Esophagus (tissue), 2 donors: ENCODE measurements around the gene BMPER. TPM values are rescaled to one million over a fixed set of nuclear protein-coding genes. Genes with fewer than 3 reads are reported as not detected.
A peak's percentile ranks its signal among the peaks of the same experiment; 100 is the strongest.

Experiments used
- H3K27ac ChIP-seq, 2 donors: one replicate each; pipeline ENCODE4 v1.5.1; 2013; ENCODE audit warnings: low read depth in 2 of 2, mild to moderate bottlenecking in 2 of 2, inconsistent platforms in 1 of 2, low read length in 1 of 2, moderate library complexity in 1 of 2
- H3K27me3 ChIP-seq, 2 donors: one replicate each; pipeline ENCODE4 v1.6.1; 2013; ENCODE audit warnings: low read length in 2 of 2, control low read depth in 1 of 2, mild to moderate bottlenecking in 1 of 2; ENCODE audit not compliant: insufficient read depth in 2 of 2, control insufficient read depth in 1 of 2
- H3K36me3 ChIP-seq, 2 donors: one replicate each; pipeline ENCODE4 v1.6.1; 2013; ENCODE audit warnings: low read length in 1 of 2; ENCODE audit not compliant: control insufficient read depth in 2 of 2, insufficient read depth in 2 of 2
- H3K4me1 ChIP-seq, 2 donors: one replicate each; pipeline ENCODE4 v1.6.1; 2013; ENCODE audit warnings: low read length in 1 of 2; ENCODE audit not compliant: control insufficient read depth in 2 of 2, insufficient read depth in 2 of 2
- H3K4me3 ChIP-seq, 2 donors: one replicate each; pipeline ENCODE4 v1.5.1; 2013; ENCODE audit warnings: low read length in 2 of 2, mild to moderate bottlenecking in 2 of 2, low read depth in 1 of 2, moderate library complexity in 1 of 2
- H3K9me3 ChIP-seq, 2 donors: one replicate each; pipeline ENCODE4 v1.6.1; 2013; ENCODE audit warnings: mild to moderate bottlenecking in 2 of 2, low read depth in 1 of 2, low read length in 1 of 2, moderate library complexity in 1 of 2; ENCODE audit not compliant: control insufficient read depth in 2 of 2, insufficient read depth in 1 of 2
- WGBS, 2 donors: extraction: QIAGEN DNeasy Blood & Tissue Kit; methylation state at CpG; one replicate each; pipeline ENCODE4 v1.1.7; 2013; 5-methylcytosine and 5-hydroxymethylcytosine counted together
- polyA plus RNA-seq, 2 donors: library from polyadenylated mRNA; stranded (reverse); fragments of 200-250 nt; gene quantifications; one replicate each; pipeline ENCODE4 v1.2.3, GENCODE V29; 2013
- donor health status: healthy with polysubstance abuse.
- donor health status: Bipolar disorder and iron deficiency.

Gene BMPER
- polyA plus RNA-seq, 2 donors = 0.06 to 0.19 TPM

GRCh38 chr7:33979300-33979806 lies 74.0 kb downstream of the BMPER start:
- Histone ChIP-seq H3K36me3 (no peaks in the 10 kb centered on the region), H3K4me3 (no peak overlapping the region), H3K27ac (no peak overlapping the region), H3K4me1 (no peaks in the 10 kb centered on the region), H3K27me3 (no peaks in the 10 kb centered on the region), H3K9me3 (no peaks in the 10 kb centered on the region)
- 70 to 74% methylated on average over 6 of the region's 6 CpGs for WGBS, 2 donors

- H3K4me1 ChIP-seq = no peaks in the 10 kb centered on the region
- WGBS, 2 donors = 58 to 62% methylated on average over 8 of the region's 8 CpGs
- no peak overlapping the region for H3K4me3 ChIP-seq
- H3K27me3 ChIP-seq = no peaks in the 10 kb centered on the region
- H3K36me3 ChIP-seq = no peaks in the 10 kb centered on the region
- no peaks in the 10 kb centered on the region for H3K9me3 ChIP-seq
- no peak overlapping the region for H3K27ac ChIP-seq
Measured at GRCh38 chr7:33979807-33980355, 74.5 kb downstream of the BMPER start.

GRCh38 chr7:33981226-33981625 lies 75.9 kb downstream of the BMPER start:
- WGBS, 2 donors = 85 to 87% methylated on average over 3 of the region's 3 CpGs
- Histone ChIP-seq H3K9me3 (no peaks in the 10 kb centered on the region), H3K27ac (no peak overlapping the region), H3K4me1 (no peaks in the 10 kb centered on the region), H3K4me3 (no peak overlapping the region), H3K27me3 (no peaks in the 10 kb centered on the region), H3K36me3 (no peaks in the 10 kb centered on the region)

GRCh38 chr7:33981671-33982424 lies 76.5 kb downstream of the BMPER start:
- WGBS, 2 donors = 62 to 67% methylated on average over 5 of the region's 5 CpGs
- H3K9me3 ChIP-seq = no peaks in the 10 kb centered on the region
- H3K4me1 ChIP-seq = no peaks in the 10 kb centered on the region
- no peak overlapping the region for H3K4me3 ChIP-seq
- no peaks in the 10 kb centered on the region for H3K36me3 ChIP-seq
- H3K27me3 ChIP-seq = no peaks in the 10 kb centered on the region
- no peak overlapping the region for H3K27ac ChIP-seq

GRCh38 chr7:33982425-33982786 lies 77.1 kb downstream of the BMPER start:
- Histone ChIP-seq H3K9me3 (no peaks in the 10 kb centered on the region), H3K4me3 (no peak overlapping the region), H3K27ac (no peak overlapping the region), H3K4me1 (peaks cover 0 to 2% of the 10 kb centered on the region in 2 donors), H3K27me3 (no peaks in the 10 kb centered on the region), H3K36me3 (no peaks in the 10 kb centered on the region)
- 69 to 75% methylated on average over 2 of the region's 2 CpGs for WGBS, 2 donors

GRCh38 chr7:33986451-33986850 lies 81.1 kb downstream of the BMPER start:
- 86 to 94% methylated on average over 2 of the region's 2 CpGs for WGBS, 2 donors
- H3K9me3 ChIP-seq = no peaks in the 10 kb centered on the region

GRCh38 chr7:33986951-33987947 lies 81.9 kb downstream of the BMPER start:
- H3K27me3 ChIP-seq = no peaks in the 10 kb centered on the region
- H3K36me3 ChIP-seq = no peaks in the 10 kb centered on the region
- no peak overlapping the region for H3K4me3 ChIP-seq
- H3K9me3 ChIP-seq = no peaks in the 10 kb centered on the region
- 62% methylated on average over 9 of the region's 9 CpGs for WGBS, 2 donors
- H3K4me1 ChIP-seq = peaks cover 0 to 3% of the 10 kb centered on the region in 2 donors
- peak overlapping the region in 1 of 2 donors; percentile 41 for H3K27ac ChIP-seq

More at GRCh38 chr7:33986451-33986850, 81.1 kb downstream of the BMPER start:
- Histone ChIP-seq H3K4me3 (no peak overlapping the region), H3K36me3 (no peaks in the 10 kb centered on the region), H3K27ac (no peak overlapping the region), H3K4me1 (peaks cover 0 to 3% of the 10 kb centered on the region in 2 donors), H3K27me3 (no peaks in the 10 kb centered on the region)

- WGBS, 2 donors = 90 to 91% methylated on average over 1 of the region's 1 CpG
- Histone ChIP-seq H3K4me3 (no peak overlapping the region), H3K9me3 (peaks cover 0 to 5% of the 10 kb centered on the region in 2 donors), H3K27me3 (no peaks in the 10 kb centered on the region), H3K27ac (no peak overlapping the region), H3K36me3 (no peaks in the 10 kb centered on the region), H3K4me1 (no peaks in the 10 kb centered on the region)
Measured at GRCh38 chr7:33996899-33997298, 91.6 kb downstream of the BMPER start.

- Histone ChIP-seq H3K4me3 (no peak overlapping the region), H3K36me3 (no peaks in the 10 kb centered on the region), H3K4me1 (no peaks in the 10 kb centered on the region), H3K9me3 (peaks cover 0 to 5% of the 10 kb centered on the region in 2 donors), H3K27ac (no peak overlapping the region), H3K27me3 (no peaks in the 10 kb centered on the region)
- WGBS, 2 donors = 68 to 81% methylated on average over 6 of the region's 6 CpGs
Measured at GRCh38 chr7:33998476-33998875, 93.1 kb downstream of the BMPER start.
